Measurements from ENCODE around the gene JPH3.

JPH3 gene

GRCh38 chr16:87741700-87742415 lies 139.6 kb downstream of the JPH3 start:
- DNase-seq (ENCODE audit: low read depth), result no peak

GRCh38 chr16:87742781-87743490 lies 140.6 kb downstream of the JPH3 start:
- no peak for DNase-seq (ENCODE audit: low read depth)

- DNase-seq (ENCODE audit: low read depth), result no peak
These were observed 142.6 kb downstream of the JPH3 start for GRCh38 chr16:87744750-87745514.

- no peak for DNase-seq (ENCODE audit: low read depth)
These were observed 143.9 kb downstream of the JPH3 start for GRCh38 chr16:87746178-87746577.
